HG03575 (cell line): ENCODE data around the gene GPR55.

ENCODE experiments used
- ATAC-seq: cut with Tn5 transposase; IDR thresholded peaks from one replicate; pipeline ENCODE4 v1.9.1; 2021; ENCODE audit not compliant: unreplicated experiment, insufficient number of reproducible peaks, low FRiP score; ENCODE audit errors: extremely low read depth

Gene GPR55

GRCh38 chr2:230875347-230876315, 49.4 kb downstream of the GPR55 start:
- ATAC-seq: no peak

- ATAC-seq: no peak
Measured at GRCh38 chr2:230874876-230875275, 50.2 kb downstream of the GPR55 start.

- ATAC-seq: no peak
Measured at GRCh38 chr2:230874456-230874855, 50.6 kb downstream of the GPR55 start.

GRCh38 chr2:230873661-230874401, 51.2 kb downstream of the GPR55 start:
- peak; percentile 57 for ATAC-seq

- ATAC-seq: peak; percentile 49
Measured at GRCh38 chr2:230872968-230873660, 51.9 kb downstream of the GPR55 start.

- ATAC-seq: no peak
Measured at GRCh38 chr2:230872151-230872967, 52.7 kb downstream of the GPR55 start.

- no peak for ATAC-seq
Measured at GRCh38 chr2:230871361-230872150, 53.5 kb downstream of the GPR55 start.

- no peak for ATAC-seq
Measured at GRCh38 chr2:230870544-230871360, 54.3 kb downstream of the GPR55 start.

- ATAC-seq: no peak
Measured at GRCh38 chr2:230869914-230870543, 55.0 kb downstream of the GPR55 start.

- no peak for ATAC-seq
Measured at GRCh38 chr2:230868947-230869913, 55.8 kb downstream of the GPR55 start.

GRCh38 chr2:230868161-230868946, 56.7 kb downstream of the GPR55 start:
- ATAC-seq: no peak

GRCh38 chr2:230866756-230867523, 58.1 kb downstream of the GPR55 start:
- no peak for ATAC-seq

- ATAC-seq: no peak
Measured at GRCh38 chr2:230865766-230866755, 59.0 kb downstream of the GPR55 start.
